ENCODE measurements around the gene TRMT1. TPM values are rescaled to one million over a fixed set of nuclear protein-coding genes. Genes with fewer than 3 reads are reported as not detected.
A peak's percentile ranks its signal among the peaks of the same experiment; 100 is the strongest.
"Not testable (repeated sequence)": the region's sequence is repeated elsewhere in the genome, so short reads cannot be mapped to it uniquely, and the experiment has no call there.

The TRMT1 gene
- 13.0 TPM for total RNA-seq

GRCh38 chr19:13116282-13117175 is at the start of gene TRMT1:
TSS of gene TRMT1 (minus strand) at chr19:13116740. CDS start at chr19:13116399, 341 bp downstream.
- H3K9ac ChIP-seq (ENCODE audit: low read depth in 1 of 3, low read length in 3 of 3), result peak within 1 kb of the TSS; percentile 87 to 93 (median 91)
- peaks cover 43 to 48% (median 44%) of the 10 kb centered on the region in 3 donors for H3K4me1 ChIP-seq (ENCODE audit: control insufficient read depth in 3 of 3, insufficient read depth in 3 of 3, low read length in 3 of 3)

GRCh38 chr19:13166151-13166550 is 49.6 kb upstream of the TRMT1 start:
- H3K27me3 ChIP-seq (ENCODE audit: control insufficient read depth in 3 of 3, insufficient read depth in 3 of 3, low read length in 3 of 3); H3K9me3 ChIP-seq (ENCODE audit: control insufficient read depth in 3 of 3, low read length in 3 of 3); H3K27ac ChIP-seq (ENCODE audit: low read depth, low read length); H3K36me3 ChIP-seq (ENCODE audit: control insufficient read depth in 3 of 3, insufficient read depth in 3 of 3, low read length in 3 of 3); H3K4me3 ChIP-seq (ENCODE audit: low read length in 3 of 3); H3K9ac ChIP-seq (ENCODE audit: low read depth in 1 of 3, low read length in 3 of 3): not testable (repeated sequence)
- peaks cover 22 to 33% (median 25%) of the 10 kb centered on the region in 3 donors for H3K4me1 ChIP-seq (ENCODE audit: control insufficient read depth in 3 of 3, insufficient read depth in 3 of 3, low read length in 3 of 3)

More at GRCh38 chr19:13116282-13117175, at the start of gene TRMT1:
- Histone ChIP-seq H3K27me3 (ENCODE audit: control insufficient read depth in 3 of 3, insufficient read depth in 3 of 3, low read length in 3 of 3) (no peaks in the 10 kb centered on the region), H3K9me3 (ENCODE audit: control insufficient read depth in 3 of 3, low read length in 3 of 3) (no peaks in the 10 kb centered on the region), H3K4me3 (ENCODE audit: low read length in 3 of 3) (peak within 1 kb of the TSS; percentile 93 to 99 (median 96)), H3K27ac (ENCODE audit: low read depth, low read length) (peak within 1 kb of the TSS; percentile 75), H3K36me3 (ENCODE audit: control insufficient read depth in 3 of 3, insufficient read depth in 3 of 3, low read length in 3 of 3) (peaks cover 9 to 17% (median 13%) of the 10 kb centered on the region in 3 donors)

- H3K4me1 ChIP-seq (ENCODE audit: control insufficient read depth in 3 of 3, insufficient read depth in 3 of 3, low read length in 3 of 3), result peaks cover 22 to 33% (median 25%) of the 10 kb centered on the region in 3 donors
- no peaks in the 10 kb centered on the region for H3K9me3 ChIP-seq (ENCODE audit: control insufficient read depth in 3 of 3, low read length in 3 of 3)
- no peaks in the 10 kb centered on the region for H3K36me3 ChIP-seq (ENCODE audit: control insufficient read depth in 3 of 3, insufficient read depth in 3 of 3, low read length in 3 of 3)
- peak overlapping the region; percentile 86 for H3K27ac ChIP-seq (ENCODE audit: low read depth, low read length)
- H3K4me3 ChIP-seq (ENCODE audit: low read length in 3 of 3), result no peak overlapping the region
- no peak overlapping the region for H3K9ac ChIP-seq (ENCODE audit: low read depth in 1 of 3, low read length in 3 of 3)
- H3K27me3 ChIP-seq (ENCODE audit: control insufficient read depth in 3 of 3, insufficient read depth in 3 of 3, low read length in 3 of 3), result no peaks in the 10 kb centered on the region
These were observed 48.8 kb upstream of the TRMT1 start for GRCh38 chr19:13165162-13165997.

GRCh38 chr19:13164343-13165161 is 48.0 kb upstream of the TRMT1 start:
- Histone ChIP-seq H3K27me3 (ENCODE audit: control insufficient read depth in 3 of 3, insufficient read depth in 3 of 3, low read length in 3 of 3) (no peaks in the 10 kb centered on the region), H3K9ac (ENCODE audit: low read depth in 1 of 3, low read length in 3 of 3) (peak overlapping the region; percentile 40 to 70 (median 45)), H3K4me1 (ENCODE audit: control insufficient read depth in 3 of 3, insufficient read depth in 3 of 3, low read length in 3 of 3) (peaks cover 22 to 33% (median 25%) of the 10 kb centered on the region in 3 donors), H3K9me3 (ENCODE audit: control insufficient read depth in 3 of 3, low read length in 3 of 3) (no peaks in the 10 kb centered on the region), H3K27ac (ENCODE audit: low read depth, low read length) (peak overlapping the region; percentile 86), H3K4me3 (ENCODE audit: low read length in 3 of 3) (peak overlapping the region in 1 of 3 donors; percentile 29), H3K36me3 (ENCODE audit: control insufficient read depth in 3 of 3, insufficient read depth in 3 of 3, low read length in 3 of 3) (no peaks in the 10 kb centered on the region)

GRCh38 chr19:13163609-13164342 is 47.2 kb upstream of the TRMT1 start:
- Histone ChIP-seq H3K36me3 (ENCODE audit: control insufficient read depth in 3 of 3, insufficient read depth in 3 of 3, low read length in 3 of 3) (no peaks in the 10 kb centered on the region), H3K9ac (ENCODE audit: low read depth in 1 of 3, low read length in 3 of 3) (peak overlapping the region; percentile 55 to 79 (median 68)), H3K4me3 (ENCODE audit: low read length in 3 of 3) (peak overlapping the region; percentile 62 to 76 (median 72)), H3K9me3 (ENCODE audit: control insufficient read depth in 3 of 3, low read length in 3 of 3) (no peaks in the 10 kb centered on the region), H3K4me1 (ENCODE audit: control insufficient read depth in 3 of 3, insufficient read depth in 3 of 3, low read length in 3 of 3) (peaks cover 22 to 33% (median 25%) of the 10 kb centered on the region in 3 donors), H3K27me3 (ENCODE audit: control insufficient read depth in 3 of 3, insufficient read depth in 3 of 3, low read length in 3 of 3) (no peaks in the 10 kb centered on the region), H3K27ac (ENCODE audit: low read depth, low read length) (peak overlapping the region; percentile 86)

- Histone ChIP-seq H3K4me1 (ENCODE audit: control insufficient read depth in 3 of 3, insufficient read depth in 3 of 3, low read length in 3 of 3) (peaks cover 22 to 33% (median 25%) of the 10 kb centered on the region in 3 donors), H3K9me3 (ENCODE audit: control insufficient read depth in 3 of 3, low read length in 3 of 3) (no peaks in the 10 kb centered on the region)
These were observed 46.4 kb upstream of the TRMT1 start for GRCh38 chr19:13162724-13163608.

GRCh38 chr19:13160557-13160956 is 44.0 kb upstream of the TRMT1 start:
- Histone ChIP-seq H3K9me3 (ENCODE audit: control insufficient read depth in 3 of 3, low read length in 3 of 3) (no peaks in the 10 kb centered on the region), H3K27me3 (ENCODE audit: control insufficient read depth in 3 of 3, insufficient read depth in 3 of 3, low read length in 3 of 3) (no peaks in the 10 kb centered on the region), H3K4me3 (ENCODE audit: low read length in 3 of 3) (no peak overlapping the region), H3K36me3 (ENCODE audit: control insufficient read depth in 3 of 3, insufficient read depth in 3 of 3, low read length in 3 of 3) (no peaks in the 10 kb centered on the region), H3K27ac (ENCODE audit: low read depth, low read length) (no peak overlapping the region), H3K4me1 (ENCODE audit: control insufficient read depth in 3 of 3, insufficient read depth in 3 of 3, low read length in 3 of 3) (peaks cover 29 to 33% (median 32%) of the 10 kb centered on the region in 3 donors), H3K9ac (ENCODE audit: low read depth in 1 of 3, low read length in 3 of 3) (no peak overlapping the region)

More at GRCh38 chr19:13162724-13163608, 46.4 kb upstream of the TRMT1 start:
- no peaks in the 10 kb centered on the region for H3K27me3 ChIP-seq (ENCODE audit: control insufficient read depth in 3 of 3, insufficient read depth in 3 of 3, low read length in 3 of 3)
- peak overlapping the region; percentile 86 for H3K27ac ChIP-seq (ENCODE audit: low read depth, low read length)
- H3K4me3 ChIP-seq (ENCODE audit: low read length in 3 of 3), result peak overlapping the region; percentile 62 to 76 (median 72)
- H3K9ac ChIP-seq (ENCODE audit: low read depth in 1 of 3, low read length in 3 of 3), result peak overlapping the region; percentile 68 to 79 (median 79)
- no peaks in the 10 kb centered on the region for H3K36me3 ChIP-seq (ENCODE audit: control insufficient read depth in 3 of 3, insufficient read depth in 3 of 3, low read length in 3 of 3)

GRCh38 chr19:13159713-13160112 is 43.2 kb upstream of the TRMT1 start:
- Histone ChIP-seq H3K4me3 (ENCODE audit: low read length in 3 of 3) (no peak overlapping the region), H3K27ac (ENCODE audit: low read depth, low read length) (no peak overlapping the region), H3K4me1 (ENCODE audit: control insufficient read depth in 3 of 3, insufficient read depth in 3 of 3, low read length in 3 of 3) (peaks cover 32 to 35% (median 33%) of the 10 kb centered on the region in 3 donors), H3K9me3 (ENCODE audit: control insufficient read depth in 3 of 3, low read length in 3 of 3) (no peaks in the 10 kb centered on the region), H3K36me3 (ENCODE audit: control insufficient read depth in 3 of 3, insufficient read depth in 3 of 3, low read length in 3 of 3) (no peaks in the 10 kb centered on the region), H3K9ac (ENCODE audit: low read depth in 1 of 3, low read length in 3 of 3) (no peak overlapping the region), H3K27me3 (ENCODE audit: control insufficient read depth in 3 of 3, insufficient read depth in 3 of 3, low read length in 3 of 3) (peaks cover 0 to 4% (median 4%) of the 10 kb centered on the region in 3 donors)

Data from skeletal muscle tissue (tissue), 4 donors.